Osteocyte (in vitro differentiated cells): ENCODE measurements around the gene ACSBG1. TPM values are rescaled to one million over a fixed set of nuclear protein-coding genes. Genes with fewer than 3 reads are reported as not detected.

Source experiments
- DNase-seq: peaks from one replicate; pipeline ENCODE4 v3.0.0; 2021; ENCODE audit warnings: mixed read lengths; ENCODE audit not compliant: unreplicated experiment; ENCODE audit errors: extremely low spot score
- H3K27ac Mint-ChIP-seq: one replicate; pipeline ENCODE4 v1.8.0; 2021; ENCODE audit warnings: mild to moderate bottlenecking, mixed read lengths; ENCODE audit not compliant: unreplicated experiment
- H3K27me3 Mint-ChIP-seq: one replicate; pipeline ENCODE4 v1.8.0; 2021; ENCODE audit warnings: mixed read lengths; ENCODE audit not compliant: unreplicated experiment
- H3K36me3 Mint-ChIP-seq: one replicate; pipeline ENCODE4 v1.8.0; 2021; ENCODE audit warnings: mixed read lengths; ENCODE audit not compliant: unreplicated experiment
- H3K4me1 Mint-ChIP-seq: one replicate; pipeline ENCODE4 v1.8.0; 2021; ENCODE audit warnings: mixed read lengths; ENCODE audit not compliant: unreplicated experiment
- H3K4me3 Mint-ChIP-seq: one replicate; pipeline ENCODE4 v1.8.0; 2021; ENCODE audit warnings: mild to moderate bottlenecking, moderate library complexity, mixed read lengths; ENCODE audit not compliant: unreplicated experiment
- H3K9me3 Mint-ChIP-seq: one replicate; pipeline ENCODE4 v1.8.0; 2021; ENCODE audit warnings: mixed read lengths; ENCODE audit not compliant: unreplicated experiment
- total RNA-seq: library from RNA; stranded (reverse); gene quantifications from 2 replicates; pipeline ENCODE4 v1.2.1, GENCODE V29; 2021
- TF ChIP-seq, protein P1 (sequence below): fragments of 200-600 bp; sonication (generic); IDR thresholded peaks from 2 replicates; pipeline ENCODE4 v1.5.0; 2021; ENCODE audit warnings: antibody characterized with exemption, mild to moderate bottlenecking, moderate library complexity

ACSBG1 gene
- total RNA-seq, 1 donor from 2014 or later = not detected

DNA sequence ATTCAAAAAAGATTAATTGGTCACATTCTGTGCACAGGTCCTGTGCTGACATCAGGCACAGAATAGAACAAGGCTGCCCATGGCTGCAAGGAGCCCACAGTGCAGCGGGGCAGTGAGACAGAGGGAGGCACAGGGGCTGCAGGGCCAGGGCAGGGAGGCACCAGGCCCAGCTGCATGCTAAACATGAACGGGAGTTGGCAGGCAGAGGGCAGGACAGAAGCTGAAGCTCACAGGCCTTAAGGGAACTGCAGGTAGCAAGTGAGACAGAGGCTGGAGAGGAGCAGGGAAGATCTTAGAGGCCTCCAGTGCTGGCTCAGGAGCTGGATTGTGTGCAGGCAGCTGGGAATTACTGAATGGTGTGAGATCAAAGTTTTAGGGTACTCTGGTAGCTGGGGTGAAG is 59.0 kb downstream of the ACSBG1 start:
- Mint-ChIP-seq H3K27ac (no peak overlapping the region), H3K4me1 (no peaks in the 10 kb centered on the region), H3K9me3 (no peaks in the 10 kb centered on the region), H3K36me3 (peaks cover 23% of the 10 kb centered on the region), H3K27me3 (peaks cover 2% of the 10 kb centered on the region), H3K4me3 (no peak overlapping the region)
- DNase-seq = no peak
- TF ChIP-seq, protein P1, sequence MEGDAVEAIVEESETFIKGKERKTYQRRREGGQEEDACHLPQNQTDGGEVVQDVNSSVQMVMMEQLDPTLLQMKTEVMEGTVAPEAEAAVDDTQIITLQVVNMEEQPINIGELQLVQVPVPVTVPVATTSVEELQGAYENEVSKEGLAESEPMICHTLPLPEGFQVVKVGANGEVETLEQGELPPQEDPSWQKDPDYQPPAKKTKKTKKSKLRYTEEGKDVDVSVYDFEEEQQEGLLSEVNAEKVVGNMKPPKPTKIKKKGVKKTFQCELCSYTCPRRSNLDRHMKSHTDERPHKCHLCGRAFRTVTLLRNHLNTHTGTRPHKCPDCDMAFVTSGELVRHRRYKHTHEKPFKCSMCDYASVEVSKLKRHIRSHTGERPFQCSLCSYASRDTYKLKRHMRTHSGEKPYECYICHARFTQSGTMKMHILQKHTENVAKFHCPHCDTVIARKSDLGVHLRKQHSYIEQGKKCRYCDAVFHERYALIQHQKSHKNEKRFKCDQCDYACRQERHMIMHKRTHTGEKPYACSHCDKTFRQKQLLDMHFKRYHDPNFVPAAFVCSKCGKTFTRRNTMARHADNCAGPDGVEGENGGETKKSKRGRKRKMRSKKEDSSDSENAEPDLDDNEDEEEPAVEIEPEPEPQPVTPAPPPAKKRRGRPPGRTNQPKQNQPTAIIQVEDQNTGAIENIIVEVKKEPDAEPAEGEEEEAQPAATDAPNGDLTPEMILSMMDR = no peak

DNA sequence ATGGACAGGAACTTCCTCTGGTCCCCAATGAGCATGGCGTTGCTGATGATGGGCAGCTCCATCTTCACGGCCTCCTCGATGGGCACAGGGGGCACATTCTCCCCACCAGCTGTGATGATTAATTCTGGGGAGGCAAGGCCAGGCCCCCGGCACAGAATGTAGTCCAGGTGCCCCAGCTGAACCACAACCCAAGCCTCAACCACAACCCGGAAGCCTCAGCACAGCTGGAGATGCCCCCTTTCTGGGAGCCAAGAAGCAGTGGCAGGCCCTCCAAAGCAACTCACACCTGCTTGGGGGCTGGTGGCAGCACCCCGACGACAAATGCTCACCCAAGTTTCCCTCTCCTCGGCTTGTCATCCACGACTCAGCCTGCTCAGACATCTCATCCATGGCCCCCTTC is 60.0 kb downstream of the ACSBG1 start:
- Mint-ChIP-seq H3K4me1 (no peaks in the 10 kb centered on the region), H3K36me3 (peaks cover 29% of the 10 kb centered on the region), H3K27me3 (peaks cover 2% of the 10 kb centered on the region), H3K4me3 (no peak overlapping the region), H3K9me3 (no peaks in the 10 kb centered on the region), H3K27ac (no peak overlapping the region)
- TF ChIP-seq, protein P1 = no peak
- DNase-seq = no peak

DNA sequence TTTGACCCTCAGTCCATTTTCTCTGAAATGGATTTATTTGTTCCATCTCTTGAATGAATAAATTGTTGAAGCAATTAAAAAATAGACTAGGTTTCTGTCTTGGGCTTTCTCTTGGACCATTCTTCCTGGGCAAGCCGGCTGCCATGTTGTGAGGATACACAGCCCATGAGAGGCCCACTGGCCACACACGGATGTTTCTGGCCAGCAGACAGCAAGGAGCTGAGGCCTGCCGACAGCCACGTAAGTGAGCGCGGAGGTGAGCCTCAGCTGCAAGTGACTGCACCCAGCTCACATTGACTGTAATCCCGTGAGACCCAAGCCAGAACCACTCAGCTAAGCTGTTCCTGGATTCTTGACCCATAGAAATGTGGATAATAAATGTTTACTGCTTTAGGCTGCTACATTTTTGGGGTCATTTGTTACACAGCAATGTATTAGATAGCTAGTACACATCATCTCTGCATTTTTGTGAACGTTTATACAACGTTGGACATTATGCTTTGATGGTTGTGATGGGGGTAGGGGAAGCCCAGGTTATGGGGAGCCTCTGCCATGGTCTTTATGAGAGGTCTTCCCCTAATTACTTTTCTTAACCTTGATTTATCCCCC is 62.4 kb downstream of the ACSBG1 start:
- no peak overlapping the region for H3K27ac Mint-ChIP-seq
- no peak for DNase-seq
- no peaks in the 10 kb centered on the region for H3K9me3 Mint-ChIP-seq
- no peak overlapping the region for H3K4me3 Mint-ChIP-seq
- peaks cover under 1% of the 10 kb centered on the region for H3K27me3 Mint-ChIP-seq
- no peaks in the 10 kb centered on the region for H3K4me1 Mint-ChIP-seq
- TF ChIP-seq, protein P1 = no peak
- H3K36me3 Mint-ChIP-seq = peaks cover 43% of the 10 kb centered on the region

DNA sequence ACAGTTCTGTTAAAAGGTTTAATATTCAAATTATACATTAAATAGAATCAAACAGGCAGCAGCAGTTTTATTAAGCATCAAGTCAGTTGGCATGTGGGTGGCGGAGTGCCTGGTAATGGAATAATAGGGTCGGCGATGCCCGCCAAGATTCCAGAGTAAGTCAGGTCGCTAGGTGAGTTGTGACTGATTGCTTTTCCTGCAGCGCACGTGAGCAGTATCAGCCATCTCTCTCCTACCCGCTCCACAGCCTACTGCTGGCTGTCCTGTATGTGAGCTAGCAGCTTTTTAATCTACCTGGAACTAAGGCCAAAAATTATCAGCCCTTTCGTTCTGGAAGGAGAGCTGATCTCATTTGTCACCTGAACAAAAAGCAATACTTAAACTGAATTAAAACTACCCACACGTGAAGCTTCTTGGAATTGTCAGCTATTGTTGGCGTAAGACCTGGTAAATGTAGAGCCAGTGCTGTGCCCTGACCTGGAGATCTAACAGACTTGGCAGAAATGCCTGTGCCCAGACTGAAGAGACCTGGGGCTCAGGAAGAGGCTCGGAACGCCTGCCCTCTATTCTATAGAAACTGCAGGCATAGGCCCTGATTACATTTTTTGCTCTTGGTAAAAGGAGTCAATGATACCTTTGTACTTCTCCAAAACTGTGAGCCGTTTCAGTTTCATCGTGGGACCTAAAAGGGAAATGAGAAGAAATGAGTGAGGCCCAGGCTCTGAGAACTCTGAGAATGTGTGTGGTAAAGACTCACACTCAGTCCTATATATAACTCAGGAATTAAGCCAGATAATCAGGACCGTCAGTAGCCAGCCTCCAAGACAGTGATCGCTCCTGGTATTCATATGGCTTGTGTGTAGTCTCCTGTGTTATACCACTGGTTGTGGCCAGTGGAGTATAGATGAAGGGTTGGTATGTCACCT is 63.3 kb downstream of the ACSBG1 start:
- Mint-ChIP-seq H3K4me3 (no peak overlapping the region), H3K27me3 (no peaks in the 10 kb centered on the region), H3K36me3 (peaks cover 47% of the 10 kb centered on the region), H3K27ac (no peak overlapping the region), H3K9me3 (no peaks in the 10 kb centered on the region), H3K4me1 (no peaks in the 10 kb centered on the region)
- TF ChIP-seq, protein P1 = no peak
- no peak for DNase-seq

DNA sequence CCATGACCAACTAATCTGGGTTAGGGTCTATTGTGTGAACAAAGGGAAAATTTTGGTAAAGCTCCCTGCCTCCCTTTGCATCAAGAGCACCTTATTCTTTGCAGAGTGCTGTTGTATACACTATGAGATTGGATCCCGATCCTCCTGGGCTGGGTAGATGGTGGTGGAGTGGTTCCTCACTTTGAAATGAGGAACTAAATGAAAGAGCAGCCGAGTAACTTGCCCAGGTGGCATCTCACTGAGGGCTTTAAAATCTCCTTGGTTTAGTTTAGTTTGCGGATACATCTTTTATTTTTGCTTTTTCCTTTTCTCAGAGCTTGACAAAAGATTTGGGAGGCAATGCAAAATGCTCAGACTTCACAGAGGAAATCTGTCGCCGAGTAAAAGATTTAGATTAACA is 65.8 kb downstream of the ACSBG1 start:
- Mint-ChIP-seq H3K36me3 (peaks cover 62% of the 10 kb centered on the region), H3K27ac (no peak overlapping the region), H3K4me3 (no peak overlapping the region), H3K4me1 (no peaks in the 10 kb centered on the region), H3K9me3 (no peaks in the 10 kb centered on the region), H3K27me3 (no peaks in the 10 kb centered on the region)
- DNase-seq = no peak
- TF ChIP-seq, protein P1 = no peak
